HUES6 (cell line): ENCODE data around the gene RADIL.

Experiments
- H3K27ac ChIP-seq: 2 replicates; pipeline ENCODE4 v1.7.0; 2013; ENCODE audit warnings: low read depth, mild to moderate bottlenecking, low read length, inconsistent platforms
- H3K27me3 ChIP-seq: 2 replicates; pipeline ENCODE4 v1.6.1; 2013; ENCODE audit warnings: low read length; ENCODE audit not compliant: control insufficient read depth, insufficient read depth
- H3K36me3 ChIP-seq: 2 replicates; pipeline ENCODE4 v1.6.1; 2013; ENCODE audit warnings: low read length; ENCODE audit not compliant: control insufficient read depth, insufficient read depth
- H3K4me1 ChIP-seq: 2 replicates; pipeline ENCODE4 v1.6.1; 2013; ENCODE audit warnings: low read length; ENCODE audit not compliant: control insufficient read depth, insufficient read depth
- H3K4me3 ChIP-seq: 2 replicates; pipeline ENCODE4 v1.5.1; 2013; ENCODE audit warnings: low read depth, low read length
- H3K9ac ChIP-seq: one replicate; pipeline ENCODE4 v1.6.1; 2013; ENCODE audit warnings: mild to moderate bottlenecking, low read length
- H3K9me3 ChIP-seq: 2 replicates; pipeline ENCODE4 v1.6.1; 2013; ENCODE audit warnings: low read depth, low read length; ENCODE audit not compliant: control insufficient read depth, insufficient read depth

The RADIL gene

DNA sequence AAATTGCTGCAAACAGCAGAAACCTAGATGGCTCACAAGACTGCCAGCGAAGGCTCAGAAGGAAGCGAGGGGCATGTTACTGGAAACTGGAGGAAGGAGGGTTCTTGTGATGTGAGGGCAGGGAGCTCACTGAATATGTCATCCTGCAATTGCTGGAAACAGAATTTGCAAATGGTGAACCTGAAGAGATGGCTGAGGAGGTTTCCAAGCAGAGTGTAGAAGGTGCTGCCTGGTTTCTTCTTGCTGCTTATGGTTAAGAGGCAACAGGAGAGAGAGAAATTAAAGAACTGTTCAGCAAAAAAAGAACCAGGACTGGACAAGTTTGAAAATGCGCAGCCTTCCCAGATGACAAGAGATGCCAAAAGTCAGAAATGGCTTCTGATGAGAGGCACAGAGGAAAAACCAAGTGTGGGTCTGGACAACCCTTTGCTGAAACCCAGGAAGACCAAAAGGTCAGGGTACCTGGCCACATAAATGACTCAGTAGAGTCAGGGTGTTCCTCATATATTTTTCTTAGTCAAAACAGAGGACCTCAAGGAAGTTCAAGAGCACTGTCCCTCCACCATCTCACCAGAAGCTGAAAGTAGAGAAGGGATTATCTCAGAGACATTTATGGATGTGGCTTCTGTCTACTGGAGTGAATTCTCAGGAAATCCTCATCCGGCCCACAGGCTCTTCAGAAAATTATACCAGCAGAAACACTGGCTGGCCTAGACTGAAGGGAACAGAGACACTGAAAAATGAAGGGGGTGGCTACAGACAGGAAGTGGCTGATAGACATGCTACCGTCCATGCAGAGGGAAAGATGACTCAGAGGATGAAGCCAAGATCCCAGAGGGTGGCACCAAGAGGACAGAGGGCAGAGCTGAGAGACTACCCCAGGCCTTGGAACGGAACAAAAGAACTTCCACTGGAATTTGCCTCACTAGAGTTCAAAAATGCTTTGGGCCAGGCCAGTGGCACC, 31.8 kb downstream of the RADIL start:
- Histone ChIP-seq H3K9me3 (peaks cover 2% of the 10 kb centered on the region), H3K9ac (no peak overlapping the region), H3K4me3 (no peak overlapping the region), H3K4me1 (peaks cover 3% of the 10 kb centered on the region; the same call in 1 of the 2 replicates), H3K27me3 (no peaks in the 10 kb centered on the region), H3K36me3 (no peaks in the 10 kb centered on the region; the same call in 1 of the 2 replicates), H3K27ac (no peak overlapping the region)

DNA sequence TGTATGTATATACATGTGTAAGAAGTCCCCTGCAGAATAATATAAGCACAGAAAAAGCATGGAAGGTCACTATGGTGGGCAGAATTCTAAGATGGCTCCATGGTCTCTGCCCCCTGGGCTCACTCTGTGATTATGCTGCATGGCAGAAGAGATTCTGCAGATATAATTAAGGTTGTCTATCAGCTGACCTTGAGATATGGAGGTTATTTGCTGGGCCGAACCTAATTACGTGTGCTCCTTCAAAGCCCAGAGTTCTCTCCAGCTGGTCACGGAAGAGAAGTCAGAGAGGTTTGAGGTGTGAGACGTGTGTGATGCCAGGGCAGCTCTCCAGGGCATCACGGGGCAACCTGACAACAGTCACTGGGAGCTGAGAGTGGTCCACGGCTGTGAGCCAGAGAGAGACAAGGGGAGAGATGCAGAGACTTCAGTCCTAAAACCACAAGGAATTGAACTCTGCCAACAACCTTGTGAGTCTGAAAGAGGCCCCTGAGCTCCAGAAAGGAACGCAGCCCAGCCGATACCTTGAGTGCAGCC, 33.2 kb downstream of the RADIL start:
- Histone ChIP-seq H3K27me3 (no peaks in the 10 kb centered on the region), H3K9me3 (peaks cover 2% of the 10 kb centered on the region), H3K36me3 (no peaks in the 10 kb centered on the region; the same call in 1 of the 2 replicates), H3K4me1 (peaks cover 3% of the 10 kb centered on the region; the same call in 1 of the 2 replicates), H3K9ac (no peak overlapping the region), H3K27ac (no peak overlapping the region), H3K4me3 (no peak overlapping the region)

DNA sequence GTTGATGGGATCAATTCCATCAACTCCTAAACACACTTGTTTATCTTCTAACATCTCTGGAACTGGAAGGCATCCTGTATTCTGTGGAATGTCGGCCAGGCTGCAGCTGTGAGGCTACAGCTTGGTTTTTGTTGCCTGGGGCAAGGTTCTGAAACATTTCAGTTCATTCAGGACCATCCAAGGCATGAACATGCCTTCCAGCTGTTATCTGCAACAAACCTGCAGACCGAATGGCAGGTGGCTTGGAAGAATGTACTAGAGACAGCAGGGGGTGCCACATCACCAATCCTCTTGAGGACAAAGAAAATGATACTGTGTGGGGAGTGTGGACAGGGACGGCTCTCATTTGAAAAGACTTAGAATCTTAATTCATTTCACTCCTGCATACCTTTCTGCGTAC, 34.1 kb downstream of the RADIL start:
- Histone ChIP-seq H3K27me3 (no peaks in the 10 kb centered on the region), H3K9ac (no peak overlapping the region), H3K4me3 (no peak overlapping the region), H3K4me1 (peaks cover 3% of the 10 kb centered on the region; the same call in 1 of the 2 replicates), H3K9me3 (peaks cover 2% of the 10 kb centered on the region), H3K36me3 (no peaks in the 10 kb centered on the region; the same call in 1 of the 2 replicates), H3K27ac (no peak overlapping the region)

DNA sequence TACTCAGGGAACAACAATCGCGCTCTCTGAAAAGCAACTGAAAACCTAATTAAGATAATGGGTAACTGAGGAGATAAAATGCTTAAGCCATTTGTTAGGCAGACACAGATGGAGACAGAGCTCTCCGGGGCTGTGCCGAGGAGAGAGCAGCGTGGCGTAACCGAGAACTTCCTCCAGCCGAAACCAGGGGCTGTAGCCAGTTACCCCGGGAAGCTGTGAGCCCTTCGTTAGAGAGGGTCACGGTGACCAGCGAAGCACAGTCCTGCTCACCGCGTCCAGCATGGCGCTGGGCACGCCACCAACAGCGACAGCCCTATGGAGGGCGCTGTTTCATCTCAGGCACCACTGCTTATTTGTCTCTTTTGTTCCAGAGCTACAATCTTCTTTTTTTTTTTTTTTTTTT, 37.8 kb downstream of the RADIL start:
- no peak overlapping the region for H3K27ac ChIP-seq
- H3K36me3 ChIP-seq, result no peaks in the 10 kb centered on the region
- no peak overlapping the region for H3K9ac ChIP-seq
- no peak overlapping the region for H3K4me3 ChIP-seq
- no peaks in the 10 kb centered on the region for H3K27me3 ChIP-seq
- H3K9me3 ChIP-seq, result no peaks in the 10 kb centered on the region
- H3K4me1 ChIP-seq, result peaks cover 3% of the 10 kb centered on the region; the same call in 1 of the 2 replicates

DNA sequence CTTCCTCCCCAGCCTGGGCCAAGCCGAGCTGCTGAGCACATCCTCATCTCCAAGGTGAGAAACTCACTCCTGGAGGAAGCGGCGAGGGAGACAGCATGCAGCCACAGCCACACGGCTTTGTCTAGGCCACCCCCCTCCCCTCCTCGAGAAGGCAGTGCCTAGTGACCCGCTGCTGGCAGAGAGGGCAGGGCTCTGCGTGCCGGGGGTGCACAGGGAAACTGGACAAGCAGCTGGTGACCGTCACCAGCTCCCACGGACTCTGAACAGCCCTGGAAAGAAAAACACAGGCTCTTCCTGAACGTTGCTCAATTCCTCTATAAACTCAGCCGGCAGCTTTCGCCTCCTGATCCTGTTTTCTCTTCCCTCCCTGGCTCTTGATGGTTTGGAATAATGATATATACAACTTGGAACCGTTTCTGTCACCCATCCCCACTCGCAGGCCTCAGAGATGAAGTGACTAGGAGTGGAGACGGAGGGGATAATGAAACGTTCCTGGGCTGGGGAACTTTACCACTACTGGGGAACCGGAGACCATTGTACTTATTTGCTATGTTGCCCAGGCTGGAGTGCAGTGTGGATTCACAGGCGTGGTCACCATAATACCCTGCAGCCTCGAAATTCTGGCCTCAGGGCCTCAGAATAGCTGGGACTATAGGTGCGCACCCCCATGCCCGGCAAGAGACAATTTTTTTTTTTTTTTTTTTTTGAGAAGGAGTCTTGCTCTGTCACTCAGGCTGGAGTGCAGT, 41.0 kb downstream of the RADIL start:
- no peak overlapping the region for H3K9ac ChIP-seq
- H3K36me3 ChIP-seq, result no peaks in the 10 kb centered on the region
- H3K27ac ChIP-seq, result no peak overlapping the region
- no peaks in the 10 kb centered on the region for H3K9me3 ChIP-seq
- no peaks in the 10 kb centered on the region for H3K27me3 ChIP-seq
- H3K4me1 ChIP-seq, result peaks cover 9% of the 10 kb centered on the region
- H3K4me3 ChIP-seq, result no peak overlapping the region

DNA sequence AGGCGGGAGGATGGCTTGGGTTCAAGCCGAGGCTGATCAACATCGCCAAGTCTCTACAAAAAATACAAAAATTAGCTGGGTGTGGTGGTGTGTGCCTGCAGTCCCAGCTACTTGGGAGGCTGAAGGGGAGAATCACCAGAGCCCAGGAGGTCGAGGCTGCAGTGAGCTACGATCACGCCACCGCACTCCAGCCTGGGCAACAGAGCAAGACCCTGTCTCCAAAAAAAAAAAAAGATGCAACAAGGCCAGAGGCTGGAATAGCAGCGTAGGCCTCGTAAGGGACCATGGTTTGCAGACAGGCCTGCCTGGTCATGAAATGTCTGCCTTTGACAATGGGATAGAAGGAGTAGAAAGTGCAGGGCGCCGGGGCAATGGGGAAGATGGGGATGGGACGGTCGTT, 41.7 kb downstream of the RADIL start:
- H3K9ac ChIP-seq, result no peak overlapping the region

DNA sequence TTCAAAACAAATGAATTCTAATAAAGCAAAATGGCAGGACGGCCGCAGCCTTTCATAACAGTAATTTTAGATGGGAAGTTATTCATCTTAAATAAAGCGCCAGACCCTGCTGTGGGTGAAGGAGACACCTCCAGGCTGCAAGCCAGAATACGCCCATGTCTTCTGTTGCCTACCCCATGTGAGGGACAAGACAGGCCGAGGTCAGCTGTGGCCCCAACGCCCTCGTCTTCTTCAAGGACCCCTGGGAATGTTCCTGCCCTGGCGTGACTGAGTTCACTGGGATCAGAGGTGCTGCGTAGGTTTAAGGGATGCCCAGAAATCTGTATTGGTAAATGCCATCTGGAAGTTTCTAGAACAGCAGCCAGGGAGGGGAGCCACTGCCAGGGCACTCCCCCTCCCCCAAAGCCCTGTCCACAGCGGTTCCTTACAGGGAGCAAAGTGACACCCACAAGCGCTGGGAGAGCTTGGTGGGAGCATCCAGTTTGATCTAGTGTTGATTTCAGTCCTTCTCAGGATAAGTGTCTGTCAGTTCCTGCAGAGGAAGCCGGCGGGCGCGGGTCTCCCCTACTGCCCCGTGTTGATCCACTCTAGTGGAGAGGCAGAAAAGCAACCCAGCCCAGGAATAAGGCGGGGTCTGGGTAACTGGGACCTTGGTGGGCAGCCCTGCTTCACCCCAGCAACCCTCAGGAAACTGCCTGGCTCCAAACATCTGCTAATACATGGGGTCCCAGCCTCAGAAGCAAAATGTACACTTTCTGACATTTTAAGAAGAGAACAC, 42.3 kb downstream of the RADIL start:
- H3K9ac ChIP-seq, result no peak overlapping the region
- H3K4me3 ChIP-seq, result no peak overlapping the region
- no peaks in the 10 kb centered on the region for H3K27me3 ChIP-seq
- no peaks in the 10 kb centered on the region for H3K9me3 ChIP-seq
- no peaks in the 10 kb centered on the region for H3K36me3 ChIP-seq
- H3K4me1 ChIP-seq, result peaks cover 12% of the 10 kb centered on the region
- no peak overlapping the region for H3K27ac ChIP-seq

More for the DNA sequence above, 41.7 kb downstream of the RADIL start:
- H3K27ac ChIP-seq, result no peak overlapping the region
- peaks cover 12% of the 10 kb centered on the region for H3K4me1 ChIP-seq
- no peaks in the 10 kb centered on the region for H3K27me3 ChIP-seq
- H3K4me3 ChIP-seq, result no peak overlapping the region
- H3K9me3 ChIP-seq, result no peaks in the 10 kb centered on the region
- no peaks in the 10 kb centered on the region for H3K36me3 ChIP-seq

DNA sequence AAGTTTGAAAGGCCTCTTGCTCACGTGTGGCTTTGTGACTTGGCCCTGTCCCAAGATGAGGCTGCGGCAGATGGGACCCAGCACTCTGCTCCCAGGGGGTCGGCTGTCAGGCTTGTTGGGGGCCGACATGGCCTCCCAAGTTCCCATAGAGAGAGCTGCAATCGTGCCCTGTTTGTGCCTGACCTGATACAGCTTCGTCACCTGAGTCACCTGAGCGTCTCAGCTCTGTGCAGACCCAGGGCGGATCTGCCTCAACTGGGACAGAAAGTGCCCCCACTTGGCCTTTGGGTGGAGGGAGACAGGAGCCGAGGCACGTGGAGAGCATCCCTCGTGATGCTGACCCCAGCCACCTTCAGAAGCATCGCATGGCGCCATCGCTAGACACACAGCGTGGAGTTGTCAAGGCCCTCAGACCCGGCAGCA, 43.4 kb downstream of the RADIL start:
- Histone ChIP-seq H3K4me3 (no peak overlapping the region), H3K27me3 (no peaks in the 10 kb centered on the region), H3K27ac (no peak overlapping the region), H3K36me3 (no peaks in the 10 kb centered on the region), H3K9ac (no peak overlapping the region), H3K4me1 (peaks cover 12% of the 10 kb centered on the region), H3K9me3 (no peaks in the 10 kb centered on the region)

DNA sequence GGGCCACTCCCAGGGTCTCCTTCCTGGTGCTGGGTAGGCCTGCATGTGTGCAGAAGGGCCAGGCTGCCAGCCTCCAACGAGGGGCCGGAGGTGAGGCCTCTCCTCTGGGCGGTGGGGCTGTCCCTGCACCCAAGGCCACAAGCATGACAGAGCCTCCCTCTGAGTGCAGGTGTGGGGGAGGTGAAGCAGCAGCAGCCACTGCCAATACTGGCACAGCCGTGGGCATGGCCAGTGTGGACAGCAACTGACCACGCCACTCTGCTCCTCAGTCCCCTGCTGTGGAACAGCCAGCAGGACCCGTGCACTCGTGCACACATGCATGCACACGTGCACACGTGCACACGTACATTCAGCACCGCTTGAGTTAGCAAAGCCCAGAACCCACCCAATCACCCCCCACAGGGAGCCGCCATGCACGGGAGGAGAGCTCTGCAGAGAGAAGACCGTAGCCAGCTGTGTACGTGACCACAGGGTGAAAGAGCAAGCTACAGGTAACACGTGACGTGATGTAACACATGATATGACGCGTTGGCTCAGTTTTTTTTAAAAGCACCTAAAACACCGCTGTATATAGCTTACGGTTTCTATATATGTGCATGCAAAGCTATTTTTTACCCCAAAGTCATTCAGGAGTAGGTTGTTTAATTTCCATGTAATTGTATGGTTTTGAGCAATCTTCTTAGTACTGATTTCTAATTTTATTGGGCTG, 44.7 kb downstream of the RADIL start:
- no peak overlapping the region for H3K4me3 ChIP-seq
- no peaks in the 10 kb centered on the region for H3K9me3 ChIP-seq
- H3K27me3 ChIP-seq, result no peaks in the 10 kb centered on the region
- H3K36me3 ChIP-seq, result no peaks in the 10 kb centered on the region
- peaks cover 12% of the 10 kb centered on the region for H3K4me1 ChIP-seq
- no peak overlapping the region for H3K27ac ChIP-seq
- no peak overlapping the region for H3K9ac ChIP-seq
